HS-27A (cell line): Measurements from ENCODE around the gene CRACR2B.

Experiments used
- DNase-seq: peaks from one replicate; pipeline ENCODE4 v3.0.0-alpha.2; 2012; ENCODE audit warnings: low read depth, missing footprints

CRACR2B gene

DNA sequence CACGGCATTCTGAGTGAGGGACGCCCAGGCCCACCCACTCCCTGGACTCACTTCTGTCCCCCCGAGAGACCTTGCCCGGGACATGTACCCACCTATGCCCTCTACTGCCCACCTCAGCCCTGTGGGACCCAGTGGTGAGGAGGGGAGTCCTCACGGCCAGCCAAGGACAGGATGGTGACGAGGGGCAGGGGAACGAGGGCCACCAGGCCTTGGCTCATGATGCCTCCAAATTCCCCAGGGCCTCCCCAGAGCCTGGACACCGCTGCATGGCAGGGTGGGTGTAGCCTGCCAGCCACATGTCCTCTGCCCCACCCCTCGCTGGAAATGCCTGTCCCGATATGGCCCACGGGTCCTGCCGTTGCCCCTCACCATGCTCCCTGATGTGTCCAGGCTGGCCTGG is 41.1 kb downstream of the CRACR2B start:
- no peak for DNase-seq

DNA sequence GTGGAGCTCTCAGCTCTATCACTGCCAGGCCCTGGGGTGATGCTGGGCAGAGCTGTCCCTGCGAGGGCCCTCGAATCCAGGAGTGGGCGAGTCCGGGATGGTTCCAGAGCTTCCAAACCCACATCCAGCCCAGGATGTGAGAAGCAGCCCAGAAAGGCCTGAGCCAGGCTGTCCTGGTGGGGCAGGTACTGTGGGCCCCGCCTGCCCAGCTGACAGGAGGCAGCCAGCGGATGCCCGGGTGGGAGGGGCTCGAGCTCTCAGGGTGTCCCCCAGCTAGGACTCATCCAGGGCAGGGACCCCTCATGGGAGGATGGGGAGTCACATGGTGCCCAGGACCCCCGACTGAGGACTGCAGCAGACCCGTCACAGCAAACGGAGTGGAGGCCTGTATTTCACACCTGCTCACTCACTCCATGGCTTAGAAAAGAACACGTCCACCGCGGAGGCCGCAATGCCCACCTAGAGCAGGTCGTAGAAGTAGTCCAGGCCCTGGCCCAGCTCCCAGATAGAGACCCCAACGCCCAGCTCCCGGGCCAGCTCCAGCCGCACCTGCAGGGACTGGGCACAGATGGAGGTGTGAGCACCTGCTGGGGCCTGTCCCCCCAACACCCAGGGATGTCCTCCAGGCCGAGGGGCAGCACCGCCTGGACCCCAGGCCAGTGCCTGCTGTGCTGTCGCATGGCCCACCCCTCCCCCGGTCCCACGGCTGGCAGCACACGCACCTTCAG is 41.8 kb downstream of the CRACR2B start:
- DNase-seq = no peak

DNA sequence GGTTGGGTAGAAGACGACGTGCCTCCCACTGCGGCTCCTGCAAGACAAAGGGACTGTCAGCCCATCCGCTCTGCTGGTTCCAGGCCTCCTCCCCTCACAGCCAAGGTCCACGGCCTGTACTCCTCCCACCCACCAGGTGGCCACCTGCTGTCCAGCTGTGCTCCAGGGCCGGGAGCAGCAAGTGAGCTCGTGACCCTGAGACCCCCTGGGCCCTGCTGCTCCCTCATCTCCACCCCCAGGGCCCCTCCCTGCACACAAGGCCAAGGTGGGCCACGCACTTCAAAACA is 42.4 kb downstream of the CRACR2B start:
- DNase-seq = no peak

GRCh38 chr11:870418-870817 is 42.7 kb downstream of the CRACR2B start:
- no peak for DNase-seq

GRCh38 chr11:871472-871871 is 43.8 kb downstream of the CRACR2B start:
- no peak for DNase-seq

- no peak for DNase-seq
These were observed 45.1 kb downstream of the CRACR2B start for GRCh38 chr11:872799-873198.

- DNase-seq = no peak
These were observed 46.0 kb downstream of the CRACR2B start for GRCh38 chr11:873706-874105.

- DNase-seq = no peak
These were observed 47.5 kb downstream of the CRACR2B start for GRCh38 chr11:875203-875602.

DNA sequence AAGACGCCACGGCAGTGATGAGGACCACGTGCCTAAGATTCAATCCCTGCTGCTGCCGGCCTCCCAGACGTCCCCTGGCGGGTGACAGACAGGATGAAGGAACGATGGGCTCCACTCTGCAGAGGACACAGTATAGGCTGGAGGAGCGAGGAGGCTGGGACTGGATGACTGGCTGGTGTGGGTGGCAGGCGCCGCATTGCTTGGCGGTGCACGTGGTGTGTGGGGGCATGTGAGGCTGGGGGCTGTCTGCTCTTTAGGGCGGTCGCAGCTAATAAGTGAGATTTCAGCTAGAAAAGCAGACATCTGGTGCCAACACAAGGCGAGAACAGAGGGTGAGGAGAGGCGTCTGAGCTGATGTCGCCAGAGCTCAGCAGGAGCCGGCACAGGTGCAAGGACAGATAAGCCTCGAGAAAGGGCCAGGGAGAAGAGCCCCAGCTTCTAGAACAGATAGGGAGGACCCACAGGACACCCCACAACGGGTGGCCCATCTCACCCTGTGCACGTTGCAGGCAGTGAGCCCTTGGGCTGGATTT is 48.1 kb downstream of the CRACR2B start:
- DNase-seq = no peak

DNA sequence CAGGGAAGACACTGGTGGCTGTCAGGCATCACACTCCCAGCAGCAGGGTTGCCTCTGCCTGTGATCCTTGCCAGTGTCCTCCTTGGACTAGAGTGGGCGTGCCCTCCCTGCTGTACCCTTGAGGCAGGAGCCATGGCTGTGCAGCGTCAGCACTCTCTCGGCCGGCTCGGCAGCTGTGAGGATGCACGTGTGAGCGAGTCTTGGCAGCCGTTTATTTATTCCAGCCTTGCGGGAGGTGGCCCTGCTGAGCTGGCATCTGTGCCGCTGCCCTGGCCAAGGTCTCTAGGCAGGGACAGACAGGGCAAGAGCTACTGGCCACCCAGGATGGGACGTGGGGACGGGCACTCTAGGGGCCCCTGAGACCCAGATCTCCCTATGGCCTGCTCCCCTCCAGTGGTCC is 48.8 kb downstream of the CRACR2B start:
- DNase-seq = no peak

DNA sequence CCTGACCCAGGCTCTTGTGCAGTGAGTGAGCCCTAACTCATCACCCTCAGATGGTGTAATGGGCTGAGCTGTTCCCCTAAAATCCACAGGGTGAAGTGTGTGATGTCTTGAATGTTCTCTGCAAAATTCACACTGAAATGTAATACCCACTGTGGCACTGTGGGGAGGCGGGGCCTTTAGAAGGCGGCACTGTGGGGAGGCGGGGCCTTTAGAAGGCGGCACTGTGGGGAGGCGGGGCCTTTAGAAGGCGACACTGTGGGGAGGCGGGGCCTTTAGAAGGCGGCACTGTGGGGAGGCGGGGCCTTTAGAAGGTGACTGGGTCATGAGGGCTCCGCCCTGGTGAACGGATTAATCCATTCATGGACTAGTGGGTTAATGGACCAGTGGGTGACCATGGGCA is 49.8 kb downstream of the CRACR2B start:
- DNase-seq = no peak

GRCh38 chr11:880447-880846 is 52.7 kb downstream of the CRACR2B start:
- no peak for DNase-seq
